ENCODE data around the gene SCGB3A1. TPM values are rescaled to one million over a fixed set of nuclear protein-coding genes. Genes with fewer than 3 reads are reported as not detected.

The SCGB3A1 gene
- total and polyA plus RNA-seq, 9 of the 15 experiments (the other 6 are each of a cell fraction or from before 2014, with no cell fraction given) = 0.33 TPM; not detected in 8

DNA sequence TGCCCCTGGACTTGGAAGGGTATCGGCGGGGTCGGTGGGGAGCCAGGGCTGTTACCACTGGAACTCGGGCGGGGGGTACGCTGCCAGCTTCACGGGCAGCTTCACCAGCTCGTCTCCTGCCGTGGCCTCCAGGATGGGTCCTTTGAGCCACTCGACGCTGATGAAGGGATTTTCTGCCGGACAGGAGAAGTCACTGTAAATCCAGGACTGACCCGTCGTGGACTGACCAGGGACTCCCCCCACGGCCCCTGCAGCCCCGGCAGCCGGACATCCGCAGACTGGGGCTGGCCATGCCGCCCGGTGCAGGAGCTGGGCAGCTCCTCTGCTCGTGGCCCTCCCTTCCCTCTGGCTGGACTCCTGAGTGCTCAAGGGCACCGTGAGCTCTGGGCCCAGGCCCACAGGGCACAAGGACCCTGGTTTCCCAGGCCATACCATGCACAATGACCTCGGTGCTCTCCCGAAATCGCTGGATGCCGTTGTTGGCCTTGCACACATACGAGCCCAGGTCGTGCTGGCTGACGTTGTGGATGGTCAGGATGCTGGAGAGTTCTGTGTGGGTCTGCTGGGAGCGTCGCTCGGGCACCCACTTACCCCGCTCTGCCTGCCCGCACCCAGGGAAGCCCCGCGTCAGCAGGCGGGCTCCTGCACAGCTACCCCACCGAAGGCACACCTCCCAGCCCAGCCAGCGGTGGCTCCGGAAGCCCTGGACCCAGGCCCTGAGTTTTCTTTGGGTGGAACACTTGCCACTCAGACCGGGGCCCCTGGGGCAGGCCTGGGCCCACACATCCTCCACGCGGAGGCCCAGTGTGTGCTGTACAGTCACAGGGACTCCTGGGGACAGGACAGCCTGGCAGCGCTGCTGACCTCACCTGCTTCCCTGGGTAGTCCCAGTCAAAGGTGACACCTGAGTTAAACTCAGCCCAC lies 37.8 kb upstream of the SCGB3A1 start (continued):
- TF ChIP-seq, protein P1, sequence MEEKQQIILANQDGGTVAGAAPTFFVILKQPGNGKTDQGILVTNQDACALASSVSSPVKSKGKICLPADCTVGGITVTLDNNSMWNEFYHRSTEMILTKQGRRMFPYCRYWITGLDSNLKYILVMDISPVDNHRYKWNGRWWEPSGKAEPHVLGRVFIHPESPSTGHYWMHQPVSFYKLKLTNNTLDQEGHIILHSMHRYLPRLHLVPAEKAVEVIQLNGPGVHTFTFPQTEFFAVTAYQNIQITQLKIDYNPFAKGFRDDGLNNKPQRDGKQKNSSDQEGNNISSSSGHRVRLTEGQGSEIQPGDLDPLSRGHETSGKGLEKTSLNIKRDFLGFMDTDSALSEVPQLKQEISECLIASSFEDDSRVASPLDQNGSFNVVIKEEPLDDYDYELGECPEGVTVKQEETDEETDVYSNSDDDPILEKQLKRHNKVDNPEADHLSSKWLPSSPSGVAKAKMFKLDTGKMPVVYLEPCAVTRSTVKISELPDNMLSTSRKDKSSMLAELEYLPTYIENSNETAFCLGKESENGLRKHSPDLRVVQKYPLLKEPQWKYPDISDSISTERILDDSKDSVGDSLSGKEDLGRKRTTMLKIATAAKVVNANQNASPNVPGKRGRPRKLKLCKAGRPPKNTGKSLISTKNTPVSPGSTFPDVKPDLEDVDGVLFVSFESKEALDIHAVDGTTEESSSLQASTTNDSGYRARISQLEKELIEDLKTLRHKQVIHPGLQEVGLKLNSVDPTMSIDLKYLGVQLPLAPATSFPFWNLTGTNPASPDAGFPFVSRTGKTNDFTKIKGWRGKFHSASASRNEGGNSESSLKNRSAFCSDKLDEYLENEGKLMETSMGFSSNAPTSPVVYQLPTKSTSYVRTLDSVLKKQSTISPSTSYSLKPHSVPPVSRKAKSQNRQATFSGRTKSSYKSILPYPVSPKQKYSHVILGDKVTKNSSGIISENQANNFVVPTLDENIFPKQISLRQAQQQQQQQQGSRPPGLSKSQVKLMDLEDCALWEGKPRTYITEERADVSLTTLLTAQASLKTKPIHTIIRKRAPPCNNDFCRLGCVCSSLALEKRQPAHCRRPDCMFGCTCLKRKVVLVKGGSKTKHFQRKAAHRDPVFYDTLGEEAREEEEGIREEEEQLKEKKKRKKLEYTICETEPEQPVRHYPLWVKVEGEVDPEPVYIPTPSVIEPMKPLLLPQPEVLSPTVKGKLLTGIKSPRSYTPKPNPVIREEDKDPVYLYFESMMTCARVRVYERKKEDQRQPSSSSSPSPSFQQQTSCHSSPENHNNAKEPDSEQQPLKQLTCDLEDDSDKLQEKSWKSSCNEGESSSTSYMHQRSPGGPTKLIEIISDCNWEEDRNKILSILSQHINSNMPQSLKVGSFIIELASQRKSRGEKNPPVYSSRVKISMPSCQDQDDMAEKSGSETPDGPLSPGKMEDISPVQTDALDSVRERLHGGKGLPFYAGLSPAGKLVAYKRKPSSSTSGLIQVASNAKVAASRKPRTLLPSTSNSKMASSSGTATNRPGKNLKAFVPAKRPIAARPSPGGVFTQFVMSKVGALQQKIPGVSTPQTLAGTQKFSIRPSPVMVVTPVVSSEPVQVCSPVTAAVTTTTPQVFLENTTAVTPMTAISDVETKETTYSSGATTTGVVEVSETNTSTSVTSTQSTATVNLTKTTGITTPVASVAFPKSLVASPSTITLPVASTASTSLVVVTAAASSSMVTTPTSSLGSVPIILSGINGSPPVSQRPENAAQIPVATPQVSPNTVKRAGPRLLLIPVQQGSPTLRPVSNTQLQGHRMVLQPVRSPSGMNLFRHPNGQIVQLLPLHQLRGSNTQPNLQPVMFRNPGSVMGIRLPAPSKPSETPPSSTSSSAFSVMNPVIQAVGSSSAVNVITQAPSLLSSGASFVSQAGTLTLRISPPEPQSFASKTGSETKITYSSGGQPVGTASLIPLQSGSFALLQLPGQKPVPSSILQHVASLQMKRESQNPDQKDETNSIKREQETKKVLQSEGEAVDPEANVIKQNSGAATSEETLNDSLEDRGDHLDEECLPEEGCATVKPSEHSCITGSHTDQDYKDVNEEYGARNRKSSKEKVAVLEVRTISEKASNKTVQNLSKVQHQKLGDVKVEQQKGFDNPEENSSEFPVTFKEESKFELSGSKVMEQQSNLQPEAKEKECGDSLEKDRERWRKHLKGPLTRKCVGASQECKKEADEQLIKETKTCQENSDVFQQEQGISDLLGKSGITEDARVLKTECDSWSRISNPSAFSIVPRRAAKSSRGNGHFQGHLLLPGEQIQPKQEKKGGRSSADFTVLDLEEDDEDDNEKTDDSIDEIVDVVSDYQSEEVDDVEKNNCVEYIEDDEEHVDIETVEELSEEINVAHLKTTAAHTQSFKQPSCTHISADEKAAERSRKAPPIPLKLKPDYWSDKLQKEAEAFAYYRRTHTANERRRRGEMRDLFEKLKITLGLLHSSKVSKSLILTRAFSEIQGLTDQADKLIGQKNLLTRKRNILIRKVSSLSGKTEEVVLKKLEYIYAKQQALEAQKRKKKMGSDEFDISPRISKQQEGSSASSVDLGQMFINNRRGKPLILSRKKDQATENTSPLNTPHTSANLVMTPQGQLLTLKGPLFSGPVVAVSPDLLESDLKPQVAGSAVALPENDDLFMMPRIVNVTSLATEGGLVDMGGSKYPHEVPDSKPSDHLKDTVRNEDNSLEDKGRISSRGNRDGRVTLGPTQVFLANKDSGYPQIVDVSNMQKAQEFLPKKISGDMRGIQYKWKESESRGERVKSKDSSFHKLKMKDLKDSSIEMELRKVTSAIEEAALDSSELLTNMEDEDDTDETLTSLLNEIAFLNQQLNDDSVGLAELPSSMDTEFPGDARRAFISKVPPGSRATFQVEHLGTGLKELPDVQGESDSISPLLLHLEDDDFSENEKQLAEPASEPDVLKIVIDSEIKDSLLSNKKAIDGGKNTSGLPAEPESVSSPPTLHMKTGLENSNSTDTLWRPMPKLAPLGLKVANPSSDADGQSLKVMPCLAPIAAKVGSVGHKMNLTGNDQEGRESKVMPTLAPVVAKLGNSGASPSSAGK (IDR thresholded peaks at IDR 0.05) = no peak
- TF ChIP-seq, protein P2, sequence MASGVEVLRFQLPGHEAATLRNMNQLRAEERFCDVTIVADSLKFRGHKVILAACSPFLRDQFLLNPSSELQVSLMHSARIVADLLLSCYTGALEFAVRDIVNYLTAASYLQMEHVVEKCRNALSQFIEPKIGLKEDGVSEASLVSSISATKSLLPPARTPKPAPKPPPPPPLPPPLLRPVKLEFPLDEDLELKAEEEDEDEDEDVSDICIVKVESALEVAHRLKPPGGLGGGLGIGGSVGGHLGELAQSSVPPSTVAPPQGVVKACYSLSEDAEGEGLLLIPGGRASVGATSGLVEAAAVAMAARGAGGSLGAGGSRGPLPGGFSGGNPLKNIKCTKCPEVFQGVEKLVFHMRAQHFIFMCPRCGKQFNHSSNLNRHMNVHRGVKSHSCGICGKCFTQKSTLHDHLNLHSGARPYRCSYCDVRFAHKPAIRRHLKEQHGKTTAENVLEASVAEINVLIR (CRISPR knock-in tag; IDR thresholded peaks at IDR 0.05) = no peak
- TF ChIP-seq, protein P3, sequence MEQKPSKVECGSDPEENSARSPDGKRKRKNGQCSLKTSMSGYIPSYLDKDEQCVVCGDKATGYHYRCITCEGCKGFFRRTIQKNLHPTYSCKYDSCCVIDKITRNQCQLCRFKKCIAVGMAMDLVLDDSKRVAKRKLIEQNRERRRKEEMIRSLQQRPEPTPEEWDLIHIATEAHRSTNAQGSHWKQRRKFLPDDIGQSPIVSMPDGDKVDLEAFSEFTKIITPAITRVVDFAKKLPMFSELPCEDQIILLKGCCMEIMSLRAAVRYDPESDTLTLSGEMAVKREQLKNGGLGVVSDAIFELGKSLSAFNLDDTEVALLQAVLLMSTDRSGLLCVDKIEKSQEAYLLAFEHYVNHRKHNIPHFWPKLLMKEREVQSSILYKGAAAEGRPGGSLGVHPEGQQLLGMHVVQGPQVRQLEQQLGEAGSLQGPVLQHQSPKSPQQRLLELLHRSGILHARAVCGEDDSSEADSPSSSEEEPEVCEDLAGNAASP (IDR thresholded peaks at IDR 0.05) = no peak
